Glutamatergic neuron (in vitro differentiated cells): ENCODE data around the gene RIN2. TPM values are rescaled to one million over a fixed set of nuclear protein-coding genes. Genes with fewer than 3 reads are reported as not detected.

ENCODE experiments used
- DNase-seq: peaks from one replicate; pipeline ENCODE4 v3.0.0; 2022
- H3K27ac Mint-ChIP-seq: one replicate; pipeline ENCODE4 v1.8.0; 2020; ENCODE audit warnings: mild to moderate bottlenecking, mixed read lengths, inconsistent platforms; ENCODE audit not compliant: unreplicated experiment
- H3K27me3 Mint-ChIP-seq: one replicate; pipeline ENCODE4 v1.8.0; 2020; ENCODE audit warnings: mild to moderate bottlenecking, moderate library complexity, mixed read lengths, inconsistent platforms; ENCODE audit not compliant: unreplicated experiment
- H3K36me3 Mint-ChIP-seq: one replicate; pipeline ENCODE4 v1.8.0; 2020; ENCODE audit warnings: mild to moderate bottlenecking, mixed read lengths, inconsistent platforms; ENCODE audit not compliant: unreplicated experiment
- H3K4me1 Mint-ChIP-seq: one replicate; pipeline ENCODE4 v1.8.0; 2020; ENCODE audit warnings: mild to moderate bottlenecking, low read depth, mixed read lengths, inconsistent platforms; ENCODE audit not compliant: unreplicated experiment
- H3K4me3 Mint-ChIP-seq: one replicate; pipeline ENCODE4 v1.8.0; 2020; ENCODE audit warnings: mild to moderate bottlenecking, mixed read lengths, inconsistent platforms; ENCODE audit not compliant: unreplicated experiment
- H3K9me3 Mint-ChIP-seq: one replicate; pipeline ENCODE4 v1.8.0; 2020; ENCODE audit warnings: mild to moderate bottlenecking, moderate library complexity, mixed read lengths, inconsistent platforms; ENCODE audit not compliant: unreplicated experiment
- CTCF ChIP-seq: fragments of 200-600 bp; sonication (generic); IDR thresholded peaks from one replicate; pipeline ENCODE4 v1.5.0; 2021; ENCODE audit not compliant: partially characterized antibody, unreplicated experiment
- total RNA-seq: library from RNA; stranded (reverse); fragmentation: NEBNext Ultra II Directional; extraction: Animal tissue kit (Norgen Biotek cat#: 25700); gene quantifications from one replicate; pipeline ENCODE4 v1.2.1, GENCODE V29; 2021; ENCODE audit not compliant: unreplicated experiment

RIN2 gene
- total RNA-seq, 1 donor from 2014 or later: 108 TPM

- Mint-ChIP-seq H3K4me3 (peak overlapping the region; percentile 23), H3K4me1 (peaks cover 78% of the 10 kb centered on the region), H3K9me3 (peaks cover 13% of the 10 kb centered on the region), H3K27me3 (peaks cover 11% of the 10 kb centered on the region), H3K36me3 (peaks cover 5% of the 10 kb centered on the region), H3K27ac (peak overlapping the region; percentile 90)
- TF ChIP-seq CTCF: no peak
- DNase-seq: no peak
Measured at GRCh38 chr20:19767070-19767469, 9.0 kb downstream of the RIN2 start.

GRCh38 chr20:19768325-19768842 is 10.3 kb downstream of the RIN2 start:
- Mint-ChIP-seq H3K27ac (peak overlapping the region; percentile 90), H3K36me3 (no peaks in the 10 kb centered on the region), H3K4me1 (peaks cover 82% of the 10 kb centered on the region), H3K4me3 (peak overlapping the region; percentile 66), H3K9me3 (peaks cover 14% of the 10 kb centered on the region), H3K27me3 (peaks cover 13% of the 10 kb centered on the region)
- TF ChIP-seq CTCF: no peak
- no peak for DNase-seq

- no peak for TF ChIP-seq CTCF
- Mint-ChIP-seq H3K9me3 (peaks cover 14% of the 10 kb centered on the region), H3K27me3 (peaks cover 13% of the 10 kb centered on the region), H3K4me3 (peak overlapping the region; percentile 75), H3K36me3 (no peaks in the 10 kb centered on the region), H3K4me1 (peaks cover 77% of the 10 kb centered on the region), H3K27ac (peak overlapping the region; percentile 88)
- DNase-seq: no peak
Measured at GRCh38 chr20:19769507-19769906, 11.4 kb downstream of the RIN2 start.

- peak overlapping the region; percentile 78 for H3K4me3 Mint-ChIP-seq
- H3K36me3 Mint-ChIP-seq: no peaks in the 10 kb centered on the region
- peaks cover 10% of the 10 kb centered on the region for H3K9me3 Mint-ChIP-seq
- peak overlapping the region; percentile 88 for H3K27ac Mint-ChIP-seq
- DNase-seq: no peak
- peaks cover 71% of the 10 kb centered on the region for H3K4me1 Mint-ChIP-seq
- H3K27me3 Mint-ChIP-seq: peaks cover 13% of the 10 kb centered on the region
- TF ChIP-seq CTCF: no peak
Measured at GRCh38 chr20:19770375-19770774, 12.3 kb downstream of the RIN2 start.

- Mint-ChIP-seq H3K4me1 (peaks cover 66% of the 10 kb centered on the region), H3K36me3 (no peaks in the 10 kb centered on the region), H3K27ac (peak overlapping the region; percentile 88), H3K9me3 (peaks cover 10% of the 10 kb centered on the region), H3K4me3 (peak overlapping the region; percentile 78), H3K27me3 (peaks cover 13% of the 10 kb centered on the region)
- DNase-seq: no peak
- no peak for TF ChIP-seq CTCF
Measured at GRCh38 chr20:19771031-19771430, 13.0 kb downstream of the RIN2 start.
